Measurements from ENCODE around the gene HSPA1B. TPM values are rescaled to one million over a fixed set of nuclear protein-coding genes. Genes with fewer than 3 reads are reported as not detected.
"Not testable (repeated sequence)": the region's sequence is repeated elsewhere in the genome, so short reads cannot be mapped to it uniquely, and the experiment has no call there.

The HSPA1B gene
- total RNA-seq, 1 experiment from 2014 or later = 147 TPM

GRCh38 chr6:31851485-31851832 is 23.9 kb downstream of the HSPA1B start:
- in situ Hi-C loops (cut with HindIII; ENCODE audit: low pct_unique_long_range_greater_than_20kb, low sequenced_read_pairs) (no loop called here), intact Hi-C loops (cut with micrococcal nuclease; ENCODE audit: unreplicated experiment) (no loop called here)
- no peaks in the 10 kb centered on the region; the same call in 1 of the 2 replicates for H3K9me3 ChIP-seq (ENCODE audit: control insufficient read depth, insufficient read depth, low read depth, low read length)
- peak overlapping the region in 1 of 2 experiments; percentile 9; a peak in 2 of 4 replicates for H3K4me3 ChIP-seq (ENCODE audit: low read depth in 2 of 2, low read length in 2 of 2)
- ChIA-PET POLR2A (no interaction called here), CTCF (no interaction called here)
- H3K36me3 ChIP-seq (ENCODE audit: control insufficient read depth, insufficient read depth, low read length) = no peaks in the 10 kb centered on the region
- TF ChIP-seq REST (IDR thresholded peaks at IDR 0.05; ENCODE audit: insufficient read depth in 1 of 2, low read depth in 2 of 2, low read length in 1 of 2) (no peak), CTCF (IDR thresholded peaks at IDR 0.05) (no peak), TCF7L2 (IDR thresholded peaks at IDR 0.05; ENCODE audit: low read depth, low read length) (no peak), SIN3A (IDR thresholded peaks at IDR 0.05; ENCODE audit: borderline replicate concordance, insufficient read depth, low read depth, low read length) (no peak), POLR2AphosphoS5 (IDR thresholded peaks at IDR 0.05; ENCODE audit: low read depth, low read length) (no peak)
- H3K4me1 ChIP-seq (ENCODE audit: control insufficient read depth, insufficient read depth, low read length) = peaks cover 5% of the 10 kb centered on the region; the same call in 1 of the 2 replicates
- H3K27me3 ChIP-seq (ENCODE audit: control insufficient read depth, insufficient read depth, low read length) = no peaks in the 10 kb centered on the region
- no TSS peak for BruUV-seq (replicated peaks)
- ATAC-seq = peak; percentile 24
- no peak for DNase-seq (ENCODE audit: low read depth, low spot score)
- peak overlapping the region; percentile 71 for H3K27ac ChIP-seq (ENCODE audit: low read length)

GRCh38 chr6:31851980-31852718 is 24.6 kb downstream of the HSPA1B start:
- DNase-seq (ENCODE audit: low read depth, low spot score); CTCF ChIA-PET; H3K27me3 ChIP-seq (ENCODE audit: control insufficient read depth, insufficient read depth, low read length); intact Hi-C loops (cut with micrococcal nuclease; ENCODE audit: unreplicated experiment); H3K4me1 ChIP-seq (ENCODE audit: control insufficient read depth, insufficient read depth, low read length); in situ Hi-C loops (cut with HindIII; ENCODE audit: low pct_unique_long_range_greater_than_20kb, low sequenced_read_pairs); H3K9me3 ChIP-seq (ENCODE audit: control insufficient read depth, insufficient read depth, low read depth, low read length); H3K36me3 ChIP-seq (ENCODE audit: control insufficient read depth, insufficient read depth, low read length); BruUV-seq (replicated peaks): not testable (repeated sequence)
- ATAC-seq = peak; percentile 61
- Histone ChIP-seq H3K27ac (ENCODE audit: low read length) (peak overlapping the region; percentile 71), H3K4me3 (ENCODE audit: low read depth in 2 of 2, low read length in 2 of 2) (peak overlapping the region; percentile 9 to 23; a peak in 3 of 4 replicates)
- POLR2A ChIA-PET = interaction anchor here (0.7 kb wide), 1 partner anchor 10 kb away, joined by 3 read pairs; the partner anchor contains the start of gene NEU1

GRCh38 chr6:31857774-31858173 is 30.2 kb downstream of the HSPA1B start:
- H3K4me1 ChIP-seq (ENCODE audit: control insufficient read depth, insufficient read depth, low read length); H3K4me3 ChIP-seq (ENCODE audit: low read depth in 2 of 2, low read length in 2 of 2); H3K36me3 ChIP-seq (ENCODE audit: control insufficient read depth, insufficient read depth, low read length); BruUV-seq (replicated peaks); H3K27ac ChIP-seq (ENCODE audit: low read length); CTCF ChIA-PET; intact Hi-C loops (cut with micrococcal nuclease; ENCODE audit: unreplicated experiment); H3K9me3 ChIP-seq (ENCODE audit: control insufficient read depth, insufficient read depth, low read depth, low read length); DNase-seq (ENCODE audit: low read depth, low spot score); ATAC-seq; H3K27me3 ChIP-seq (ENCODE audit: control insufficient read depth, insufficient read depth, low read length); in situ Hi-C loops (cut with HindIII; ENCODE audit: low pct_unique_long_range_greater_than_20kb, low sequenced_read_pairs): not testable (repeated sequence)
- POLR2A ChIA-PET = interaction anchor here (0.5 kb wide), 1 partner anchor 12 kb away, joined by 10 read pairs; no protein-coding TSS in a partner anchor

All from Panc1 (cell line).